SK-N-DZ (cell line): ENCODE results near the gene PCNX2. TPM values are rescaled to one million over a fixed set of nuclear protein-coding genes. Genes with fewer than 3 reads are reported as not detected.

Source experiments
- DNase-seq: peaks from one replicate; pipeline ENCODE4 v3.0.0-alpha.2; 2015; ENCODE audit warnings: low spot score
- polyA plus RNA-seq, 2 experiments: library from polyadenylated mRNA; depleted of rRNA; stranded (reverse); fragments of >200 nt; gene quantifications; 2 replicates each; pipeline ENCODE4 v1.2.3, GENCODE V29; 2014

The PCNX2 gene
- 6.2 and 8.2 TPM in 2 replicates for polyA plus RNA-seq (2014; cell fraction: cytosol; rRNA removed)
- 13.3 and 38.1 TPM in 2 replicates for polyA plus RNA-seq (2014; cell fraction: nucleus; rRNA removed)

- peak; percentile 61 for DNase-seq
Observed at GRCh38 chr1:233295237-233295974, at the start of gene PCNX2. Gene PCNX2 (minus strand): TSS chr1:233295725. CDS start chr1:233295478, 247 bp downstream.

- no peak for DNase-seq
Observed at GRCh38 chr1:233343262-233343661, 47.7 kb upstream of the PCNX2 start.

GRCh38 chr1:233342086-233342485 lies 46.6 kb upstream of the PCNX2 start:
- no peak for DNase-seq

GRCh38 chr1:233340966-233341516 lies 45.5 kb upstream of the PCNX2 start:
- no peak for DNase-seq

GRCh38 chr1:233340031-233340555 lies 44.6 kb upstream of the PCNX2 start:
- DNase-seq: no peak

- DNase-seq: no peak
Observed at GRCh38 chr1:233338102-233338501, 42.6 kb upstream of the PCNX2 start.

- DNase-seq: no peak
Observed at GRCh38 chr1:233337505-233337904, 42.0 kb upstream of the PCNX2 start.

GRCh38 chr1:233336554-233337456 lies 41.3 kb upstream of the PCNX2 start:
- no peak for DNase-seq

GRCh38 chr1:233334092-233334491 lies 38.6 kb upstream of the PCNX2 start:
- DNase-seq: peak; percentile 6

GRCh38 chr1:233333086-233333485 lies 37.6 kb upstream of the PCNX2 start:
- no peak for DNase-seq

GRCh38 chr1:233331676-233332519 lies 36.4 kb upstream of the PCNX2 start:
- no peak for DNase-seq

- no peak for DNase-seq
Observed at GRCh38 chr1:233328142-233328921, 32.8 kb upstream of the PCNX2 start.

GRCh38 chr1:233327651-233328141 lies 32.2 kb upstream of the PCNX2 start, which contains the start of gene MAP3K21:
Gene MAP3K21 (plus strand): TSS chr1:233327724. CDS start chr1:233328029, 305 bp downstream.
- DNase-seq: no peak

- DNase-seq: peak; percentile 28
Observed at GRCh38 chr1:233326811-233327650, 31.5 kb upstream of the PCNX2 start.

- DNase-seq: no peak
Observed at GRCh38 chr1:233326319-233326718, 30.8 kb upstream of the PCNX2 start.

GRCh38 chr1:233323718-233324117 lies 28.2 kb upstream of the PCNX2 start:
- DNase-seq: no peak

- DNase-seq: no peak
Observed at GRCh38 chr1:233320023-233320422, 24.5 kb upstream of the PCNX2 start.

GRCh38 chr1:233319272-233319671 lies 23.7 kb upstream of the PCNX2 start:
- DNase-seq: no peak

- DNase-seq: no peak
Observed at GRCh38 chr1:233316473-233316872, 20.9 kb upstream of the PCNX2 start.
